Measurements from ENCODE around the gene ACIN1. TPM values are rescaled to one million over a fixed set of nuclear protein-coding genes. Genes with fewer than 3 reads are reported as not detected.

ACIN1 gene
- total and polyA plus RNA-seq, 2 donors (not counting 1 experiment from before 2014, with no cell fraction given) = 75.1 to 94.0 TPM

DNA sequence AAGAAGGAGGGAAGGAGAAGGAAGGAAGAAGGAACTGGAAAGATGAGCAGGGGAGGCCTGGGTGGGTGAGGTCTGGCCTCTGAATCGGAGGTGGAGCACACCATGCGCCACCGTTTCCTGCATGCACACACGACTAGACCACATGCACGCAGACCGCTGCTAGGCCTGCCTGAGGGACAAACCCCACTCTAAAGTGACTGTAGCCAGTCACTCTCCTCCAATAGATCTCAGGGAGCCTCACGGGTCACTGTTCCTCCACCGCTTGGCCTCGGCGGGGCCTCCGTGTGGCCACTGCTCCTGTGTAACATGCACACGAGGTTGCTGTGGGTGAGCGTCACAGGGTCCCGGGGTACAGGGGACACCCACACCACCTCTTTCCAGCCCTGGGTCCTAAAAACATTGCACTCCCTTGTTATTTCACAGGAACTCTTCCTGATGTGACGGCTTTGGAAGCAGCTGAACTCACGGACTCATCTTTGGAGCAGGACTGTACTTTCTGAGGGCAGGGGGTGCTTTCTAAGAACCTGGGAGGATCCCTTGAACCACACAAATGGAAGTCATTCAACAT is 41.7 kb upstream of the ACIN1 start:
- no peak overlapping the region for H3K9ac ChIP-seq (ENCODE audit: insufficient read depth, low read length)
- no peaks in the 10 kb centered on the region for H3K36me3 ChIP-seq (ENCODE audit: control insufficient read depth, insufficient read depth, low read length)
- no peak overlapping the region for H3K4me2 ChIP-seq (ENCODE audit: extremely low read depth, insufficient read depth, low read length)
- H3K9me3 ChIP-seq (ENCODE audit: control insufficient read depth, insufficient read depth, low read depth, low read length) = no peaks in the 10 kb centered on the region
- no peaks in the 10 kb centered on the region for H3K4me1 ChIP-seq (ENCODE audit: control insufficient read depth, extremely low read depth, insufficient read depth, low read length)
- no peak overlapping the region for H3K27ac ChIP-seq (ENCODE audit: insufficient read depth, low read length)
- no peak for TF ChIP-seq EZH2 (IDR thresholded peaks at IDR 0.05; ENCODE audit: low read length, missing control alignments)
- no peaks in the 10 kb centered on the region for H4K20me1 ChIP-seq (ENCODE audit: control insufficient read depth, extremely low read depth, insufficient read depth, low read length)
- peaks cover 4% of the 10 kb centered on the region for H3K27me3 ChIP-seq (ENCODE audit: control insufficient read depth, insufficient read depth, low read length)
- H2AFZ ChIP-seq (ENCODE audit: low read length) = no peak overlapping the region
- DNase-seq (ENCODE audit: low read depth in 2 of 2) = no peak
- H3K4me3 ChIP-seq (replicated peaks in 1 of 4; ENCODE audit: control extremely low read depth in 1 of 4, insufficient read depth in 1 of 4, low read depth in 3 of 4, low read length in 4 of 4) = no peak overlapping the region
- no peaks in the 10 kb centered on the region for H3K79me2 ChIP-seq (ENCODE audit: control insufficient read depth, insufficient read depth, low read length)

DNA sequence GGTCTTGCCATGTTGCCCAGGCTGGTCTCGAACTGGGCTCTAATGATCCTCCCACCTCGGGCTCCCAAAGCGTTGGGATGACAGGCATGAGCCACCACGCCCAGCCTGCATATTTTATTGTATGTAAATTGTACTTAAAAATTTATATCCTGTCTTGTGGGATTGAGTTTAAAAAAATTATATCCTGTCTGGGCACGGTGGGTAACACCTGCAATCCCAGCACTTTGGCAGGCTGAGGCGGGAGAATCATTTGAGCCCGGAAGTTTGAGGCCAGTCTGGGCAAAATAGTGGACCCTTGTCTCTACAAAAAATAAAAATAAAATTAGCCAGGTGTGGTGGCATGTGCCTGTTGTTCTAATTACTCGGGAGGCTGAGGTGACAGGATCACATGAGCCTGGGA is 38.0 kb upstream of the ACIN1 start:
- H3K27me3 ChIP-seq (ENCODE audit: control insufficient read depth, insufficient read depth, low read length) = peaks cover 6% of the 10 kb centered on the region
- TF ChIP-seq EZH2 (IDR thresholded peaks at IDR 0.05; ENCODE audit: low read length, missing control alignments) (no peak), CTCF (conservative IDR thresholded peaks at IDR 0.05 in 1 of 2, IDR thresholded peaks at IDR 0.05 in 1 of 2; ENCODE audit: low read depth in 1 of 2, low read length in 2 of 2) (no peak)
- no peaks in the 10 kb centered on the region for H3K9me3 ChIP-seq (ENCODE audit: control insufficient read depth, insufficient read depth, low read depth, low read length)
- H3K4me1 ChIP-seq (ENCODE audit: control insufficient read depth, extremely low read depth, insufficient read depth, low read length) = no peaks in the 10 kb centered on the region
- H4K20me1 ChIP-seq (ENCODE audit: control insufficient read depth, extremely low read depth, insufficient read depth, low read length) = no peaks in the 10 kb centered on the region
- H3K79me2 ChIP-seq (ENCODE audit: control insufficient read depth, insufficient read depth, low read length) = no peaks in the 10 kb centered on the region
- no peak overlapping the region for H2AFZ ChIP-seq (ENCODE audit: low read length)
- no peak overlapping the region for H3K4me3 ChIP-seq (replicated peaks in 1 of 4; ENCODE audit: control extremely low read depth in 1 of 4, insufficient read depth in 1 of 4, low read depth in 3 of 4, low read length in 4 of 4)
- H3K4me2 ChIP-seq (ENCODE audit: extremely low read depth, insufficient read depth, low read length) = no peak overlapping the region
- no peaks in the 10 kb centered on the region for H3K36me3 ChIP-seq (ENCODE audit: control insufficient read depth, insufficient read depth, low read length)
- DNase-seq (ENCODE audit: low read depth in 2 of 2) = no peak
- H3K27ac ChIP-seq (ENCODE audit: insufficient read depth, low read length) = no peak overlapping the region
- no peak overlapping the region for H3K9ac ChIP-seq (ENCODE audit: insufficient read depth, low read length)

GRCh38 chr14:23131482-23131881 is 36.5 kb upstream of the ACIN1 start:
- Histone ChIP-seq H3K27ac (ENCODE audit: insufficient read depth, low read length) (no peak overlapping the region), H3K27me3 (ENCODE audit: control insufficient read depth, insufficient read depth, low read length) (peaks cover 6% of the 10 kb centered on the region), H3K79me2 (ENCODE audit: control insufficient read depth, insufficient read depth, low read length) (no peaks in the 10 kb centered on the region), H3K36me3 (ENCODE audit: control insufficient read depth, insufficient read depth, low read length) (no peaks in the 10 kb centered on the region), H3K9ac (ENCODE audit: insufficient read depth, low read length) (no peak overlapping the region), H3K4me1 (ENCODE audit: control insufficient read depth, extremely low read depth, insufficient read depth, low read length) (no peaks in the 10 kb centered on the region), H3K4me2 (ENCODE audit: extremely low read depth, insufficient read depth, low read length) (no peak overlapping the region), H3K4me3 (replicated peaks in 1 of 4; ENCODE audit: control extremely low read depth in 1 of 4, insufficient read depth in 1 of 4, low read depth in 3 of 4, low read length in 4 of 4) (no peak overlapping the region), H4K20me1 (ENCODE audit: control insufficient read depth, extremely low read depth, insufficient read depth, low read length) (no peaks in the 10 kb centered on the region), H3K9me3 (ENCODE audit: control insufficient read depth, insufficient read depth, low read depth, low read length) (no peaks in the 10 kb centered on the region), H2AFZ (ENCODE audit: low read length) (no peak overlapping the region)
- DNase-seq (ENCODE audit: low read depth in 2 of 2) = no peak
- TF ChIP-seq EZH2 (IDR thresholded peaks at IDR 0.05; ENCODE audit: low read length, missing control alignments) = no peak
- TF ChIP-seq CTCF (conservative IDR thresholded peaks at IDR 0.05 in 1 of 2, IDR thresholded peaks at IDR 0.05 in 1 of 2; ENCODE audit: low read depth in 1 of 2, low read length in 2 of 2) = no peak

Data from fibroblast of lung (primary cell).